Gastroesophageal sphincter (tissue), 4 donors: Measurements from ENCODE around the gene RND3. TPM values are rescaled to one million over a fixed set of nuclear protein-coding genes. Genes with fewer than 3 reads are reported as not detected.

ENCODE experiments used
- ATAC-seq: fragments of 150-250 bp; one replicate; pipeline ENCODE4 v1.9.1; 2016; ENCODE audit warnings: mild to moderate bottlenecking, moderate library complexity
- H3K27ac ChIP-seq, 4 donors: fragments of 200-600 bp; sonication (generic) in 3 of 4; 1 replicate in 3 of 4; 2 replicates in 1 of 4; pipeline ENCODE4 v1.5.1; 2016 to 2019
- H3K27me3 ChIP-seq: fragments of 200-600 bp; sonication (generic); one replicate; pipeline ENCODE4 v1.5.1; 2019
- H3K36me3 ChIP-seq, 2 donors: fragments of 200-600 bp; sonication (generic); one replicate each; pipeline ENCODE4 v1.5.1; 2019; ENCODE audit warnings: control low read depth in 1 of 2
- H3K4me1 ChIP-seq, 3 donors: fragments of 200-600 bp; sonication (generic); 1 replicate in 2 of 3; 2 replicates in 1 of 3; pipeline ENCODE4 v1.5.1; 2016 to 2019; ENCODE audit warnings: control low read depth in 2 of 3
- H3K4me3 ChIP-seq, 2 donors: fragments of 200-600 bp; sonication (generic); one replicate each; pipeline ENCODE4 v1.5.1; 2019; ENCODE audit warnings: mild to moderate bottlenecking in 1 of 2, moderate library complexity in 1 of 2
- H3K9me3 ChIP-seq, 3 donors: fragments of 200-600 bp; sonication (generic); one replicate each; pipeline ENCODE4 v1.5.1; 2017 to 2019; ENCODE audit warnings: control low read depth in 2 of 3
- CTCF ChIP-seq, 4 experiments: fragments of 200-600 bp in 2 of 4; fragments of 450-650 bp in 2 of 4; sonication (generic) in 1 of 4; IDR thresholded peaks; one replicate each; pipeline ENCODE4 v1.5.1; 2017 to 2019; ENCODE audit warnings: antibody characterized with exemption in 4 of 4, mild to moderate bottlenecking in 2 of 4, moderate library complexity in 2 of 4
- EP300 ChIP-seq: sonication (generic); formaldehyde crosslinking; IDR thresholded peaks from one replicate; pipeline ENCODE4 v1.6.1; 2017; ENCODE audit warnings: antibody characterized with exemption, mild to moderate bottlenecking
- POLR2A ChIP-seq, 2 donors: fragments of 450-650 bp; IDR thresholded peaks; one replicate each; pipeline ENCODE4 v1.6.1; 2017; ENCODE audit warnings: antibody characterized with exemption in 2 of 2, mild to moderate bottlenecking in 2 of 2, moderate library complexity in 1 of 2
- POLR2AphosphoS5 ChIP-seq: sonication (generic); formaldehyde crosslinking; IDR thresholded peaks from one replicate; pipeline ENCODE4 v1.6.1; 2017; ENCODE audit warnings: antibody characterized with exemption
- WGBS, 2 donors: methylation state at CpG; one replicate each; pipeline ENCODE4 v1.1.5; 2018; ENCODE audit warnings: low coverage in 1 of 2; 5-methylcytosine and 5-hydroxymethylcytosine counted together
- total RNA-seq, 4 donors: library from RNA; depleted of rRNA; stranded (reverse); fragments of >200 nt; gene quantifications; one replicate each; pipeline ENCODE4 v1.1.0, GENCODE V29; 2016

The RND3 gene
- total RNA-seq, 4 donors from 2014 or later: 31.0 to 154 (median 81.0) TPM

GRCh38 chr2:150522269-150522668, 34.8 kb upstream of the RND3 start:
- Histone ChIP-seq H3K4me1 (peaks cover 0 to 28% (median 12%) of the 10 kb centered on the region in 3 donors), H3K36me3 (no peaks in the 10 kb centered on the region), H3K27me3 (no peaks in the 10 kb centered on the region), H3K4me3 (no peak overlapping the region), H3K9me3 (no peaks in the 10 kb centered on the region), H3K27ac (no peak overlapping the region)
- WGBS, 2 donors: 96 to 100% methylated on average over 3 to 4 of the region's 4 CpGs
- no peak for TF ChIP-seq POLR2AphosphoS5
- TF ChIP-seq EP300: no peak
- TF ChIP-seq CTCF (IDR thresholded peaks at IDR 0.05): no peak
- TF ChIP-seq POLR2A (IDR thresholded peaks at IDR 0.05): no peak
- ATAC-seq: no peak

DNA sequence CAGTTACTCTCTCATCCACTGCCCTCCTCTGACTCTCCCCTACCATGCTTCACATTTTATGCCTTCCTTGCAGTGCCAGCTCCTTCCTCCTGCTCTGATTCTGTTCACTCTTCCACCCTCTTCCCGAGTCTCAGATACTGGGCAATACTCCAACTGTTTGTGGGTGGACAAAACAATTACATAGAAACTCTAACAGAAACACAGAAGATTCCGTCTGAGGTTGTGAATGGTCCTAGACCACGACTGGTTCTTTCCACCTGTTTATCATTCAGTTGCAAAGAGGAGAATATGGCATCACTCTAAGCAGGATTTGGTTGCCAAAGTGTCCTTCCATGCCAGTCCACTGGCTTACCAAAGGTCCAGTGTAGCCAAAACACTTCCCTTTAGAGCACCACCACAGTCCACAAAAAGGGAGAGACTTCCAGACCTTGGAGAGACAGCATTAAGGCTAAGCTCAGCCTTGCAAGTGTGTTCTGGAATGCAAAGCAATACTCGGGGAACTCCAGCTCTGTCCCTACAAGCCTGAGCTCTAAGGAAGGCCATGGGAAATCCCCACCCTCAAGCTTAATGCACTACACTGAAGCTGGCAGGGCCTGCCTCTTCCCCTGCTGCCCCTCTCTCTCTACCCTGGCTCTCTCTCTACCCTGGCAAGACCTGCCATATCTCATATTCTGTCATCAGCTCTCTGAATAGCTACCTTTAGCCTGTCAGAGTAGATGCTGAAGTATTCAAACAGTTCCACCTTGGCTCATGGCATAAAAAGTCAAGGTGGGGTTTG, 33.6 kb upstream of the RND3 start:
- 30 to 36% methylated on average over 3 of the region's 4 CpGs for WGBS, 2 donors
- TF ChIP-seq POLR2A (IDR thresholded peaks at IDR 0.05) (no peak), EP300 (no peak), CTCF (IDR thresholded peaks at IDR 0.05) (no peak), POLR2AphosphoS5 (no peak)
- ATAC-seq: no peak

GRCh38 chr2:150520033-150520432, 32.6 kb upstream of the RND3 start:
- WGBS, 2 donors: 83 to 89% methylated on average over 4 of the region's 4 CpGs
- Histone ChIP-seq H3K27ac (no peak overlapping the region), H3K4me3 (no peak overlapping the region), H3K36me3 (no peaks in the 10 kb centered on the region), H3K27me3 (no peaks in the 10 kb centered on the region), H3K9me3 (no peaks in the 10 kb centered on the region), H3K4me1 (peaks cover 0 to 28% (median 12%) of the 10 kb centered on the region in 3 donors)
- TF ChIP-seq POLR2A (IDR thresholded peaks at IDR 0.05) (no peak), CTCF (IDR thresholded peaks at IDR 0.05) (no peak), EP300 (no peak), POLR2AphosphoS5 (no peak)
- ATAC-seq: no peak

More for the DNA sequence above, 33.6 kb upstream of the RND3 start:
- Histone ChIP-seq H3K4me3 (no peak overlapping the region), H3K4me1 (peaks cover 0 to 28% (median 12%) of the 10 kb centered on the region in 3 donors), H3K9me3 (no peaks in the 10 kb centered on the region), H3K27ac (peak overlapping the region in 2 of 4 donors; percentile 13 to 32), H3K27me3 (no peaks in the 10 kb centered on the region), H3K36me3 (no peaks in the 10 kb centered on the region)

GRCh38 chr2:150517951-150518680, 30.6 kb upstream of the RND3 start:
- Histone ChIP-seq H3K9me3 (no peaks in the 10 kb centered on the region), H3K27ac (peak overlapping the region; percentile 65 to 75 (median 70)), H3K4me3 (no peak overlapping the region), H3K4me1 (peaks cover 0 to 28% (median 12%) of the 10 kb centered on the region in 3 donors), H3K36me3 (no peaks in the 10 kb centered on the region), H3K27me3 (no peaks in the 10 kb centered on the region)
- no peak for ATAC-seq
- 29 to 32% methylated on average over 5 of the region's 5 CpGs for WGBS, 2 donors
- TF ChIP-seq POLR2A (IDR thresholded peaks at IDR 0.05) (no peak), POLR2AphosphoS5 (peak; percentile 74), EP300 (no peak), CTCF (IDR thresholded peaks at IDR 0.05) (no peak)
